NCI-H1694 treated with DMSO at 0.1 percent for 48 hours (cell line): ENCODE results near the gene RWDD4.

Experiments
- DNase-seq: peaks from one replicate; lab custom pipeline; 2025; lab: John Stamatoyannopoulos, UW

RWDD4 gene

GRCh38 chr4:183659029-183659871 lies at the start of gene RWDD4, which contains the start of gene TRAPPC11:
TSS of gene RWDD4 (minus strand) at chr4:183659185. CDS start at chr4:183658952, 233 bp downstream.
TSS of gene TRAPPC11 (plus strand) at chr4:183659293. CDS start at chr4:183663868, 4,575 bp downstream.
- DNase-seq = peak; percentile 91

GRCh38 chr4:183702492-183702891 lies 43.5 kb upstream of the RWDD4 start:
- no peak for DNase-seq

GRCh38 chr4:183700407-183700806 lies 41.4 kb upstream of the RWDD4 start:
- DNase-seq = no peak

- no peak for DNase-seq
Observed at GRCh38 chr4:183698909-183699308, 39.9 kb upstream of the RWDD4 start.

GRCh38 chr4:183691897-183692296 lies 32.9 kb upstream of the RWDD4 start:
- no peak for DNase-seq

GRCh38 chr4:183691006-183691405 lies 32.0 kb upstream of the RWDD4 start:
- DNase-seq = no peak

GRCh38 chr4:183688216-183688615 lies 29.2 kb upstream of the RWDD4 start:
- DNase-seq = no peak

- no peak for DNase-seq
Observed at GRCh38 chr4:183686461-183686860, 27.5 kb upstream of the RWDD4 start.

GRCh38 chr4:183681119-183681518 lies 22.1 kb upstream of the RWDD4 start:
- DNase-seq = no peak

GRCh38 chr4:183675625-183676024 lies 16.6 kb upstream of the RWDD4 start:
- no peak for DNase-seq

- DNase-seq = no peak
Observed at GRCh38 chr4:183674153-183674552, 15.2 kb upstream of the RWDD4 start.

GRCh38 chr4:183670960-183671555 lies 12.1 kb upstream of the RWDD4 start:
- DNase-seq = no peak

- DNase-seq = no peak
Observed at GRCh38 chr4:183670251-183670650, 11.3 kb upstream of the RWDD4 start.

- DNase-seq = no peak
Observed at GRCh38 chr4:183666088-183666487, 7.1 kb upstream of the RWDD4 start.

- DNase-seq = no peak
Observed at GRCh38 chr4:183659872-183660242, 872 bp upstream of the RWDD4 start.

GRCh38 chr4:183658362-183659028 lies 490 bp downstream of the RWDD4 start:
- no peak for DNase-seq

- DNase-seq = no peak
Observed at GRCh38 chr4:183657564-183657963, 1.4 kb downstream of the RWDD4 start.

GRCh38 chr4:183645326-183645725 lies 13.7 kb downstream of the RWDD4 start:
- DNase-seq = no peak

- no peak for DNase-seq
Observed at GRCh38 chr4:183639291-183639690, 19.7 kb downstream of the RWDD4 start.

- no peak for DNase-seq
Observed at GRCh38 chr4:183638436-183638835, 20.5 kb downstream of the RWDD4 start.

- no peak for DNase-seq
Observed at GRCh38 chr4:183637461-183637860, 21.5 kb downstream of the RWDD4 start.

GRCh38 chr4:183636923-183637322 lies 22.1 kb downstream of the RWDD4 start:
- DNase-seq = no peak

GRCh38 chr4:183636503-183636902 lies 22.5 kb downstream of the RWDD4 start:
- peak; percentile 24 for DNase-seq
